Measurements from ENCODE around the gene LRFN5. TPM values are rescaled to one million over a fixed set of nuclear protein-coding genes. Genes with fewer than 3 reads are reported as not detected.

Gene LRFN5
- under 0.01 and 0.14 TPM in 2 replicates for total RNA-seq

GRCh38 chr14:41606532-41607303 is at the start of gene LRFN5:
LRFN5 (plus strand) TSS chr14:41606876.

Measured in airway epithelial cell (primary cell).